HCT116 (cell line): ENCODE data around the gene RIF1. TPM values are rescaled to one million over a fixed set of nuclear protein-coding genes. Genes with fewer than 3 reads are reported as not detected.

Source experiments
- ATAC-seq: fragments of 200-7000 bp; cut with Tn5 transposase; 2 replicates; pipeline ENCODE4 v1.9.1; 2020; ENCODE audit warnings: mild to moderate bottlenecking, moderate library complexity
- BruUV-seq: library from RNA; stranded (reverse); fragments of 400-500 nt; replicated peaks from 2 replicates; lab custom pipeline; 2021; lab: Mats Ljungman, UMichigan
- CTCF ChIA-PET: fragments of 300-600 bp; sonication (Branson Sonifier 250); formaldehyde crosslinking; loops from one replicate; lab custom pipeline; 2021; ENCODE audit warnings: antibody characterized with exemption; lab: Charles Lee
- POLR2A ChIA-PET: fragments of 300-600, 350-600 bp; sonication (Branson Sonifier 250); formaldehyde crosslinking; loops from one replicate; lab custom pipeline; 2021; ENCODE audit warnings: antibody characterized with exemption; lab: Charles Lee
- RAD21 ChIA-PET, 2 experiments: fragments of 300-600 bp; sonication (Branson Sonifier 250); formaldehyde crosslinking; loops; one replicate each; lab custom pipeline; 2023; ENCODE audit warnings: low total read pairs in 2 of 2; ENCODE audit not compliant: uncharacterized antibody in 2 of 2, unreplicated experiment in 2 of 2, low non-redundant PET in 1 of 2; lab: Charles Lee
- DNase-seq: peaks from one replicate; pipeline ENCODE4 v3.0.0-alpha.2; 2010; ENCODE audit warnings: low read depth, low spot score
- H2AFZ ChIP-seq: fragments of 200-600 bp; shearing (Covaris generic), sonication (generic); 2 replicates; pipeline ENCODE4 v1.6.1; 2017; ENCODE audit warnings: low read depth, mixed run types, mixed read lengths, antibody characterized with exemption, low read length; ENCODE audit not compliant: poor library complexity, severe bottlenecking
- H3K27ac ChIP-seq: 2 replicates; pipeline ENCODE4 v1.5.1; 2012; ENCODE audit warnings: low read depth, low read length
- H3K27me3 ChIP-seq: fragments of 200-600 bp; sonication (generic); 2 replicates; pipeline ENCODE4 v1.6.1; 2016; ENCODE audit warnings: mixed run types, low read length, mixed read lengths; ENCODE audit not compliant: insufficient read depth
- H3K36me3 ChIP-seq, 2 experiments: fragments of 200-500 bp in 1 of 2; fragments of 200-600 bp in 1 of 2; sonication (Bioruptor generic) in 1 of 2; sonication (generic) in 1 of 2; 2 replicates each; pipeline versions ENCODE4 v1.5.1 to v1.6.1; 2014 to 2016; ENCODE audit warnings: low read length in 2 of 2, inconsistent platforms in 1 of 2, mixed read lengths in 1 of 2, mixed run types in 1 of 2; ENCODE audit not compliant: insufficient read depth in 2 of 2, control insufficient read depth in 1 of 2
- H3K4me1 ChIP-seq, 2 experiments: fragments of 200-600 bp in 1 of 2; sonication (generic) in 1 of 2; 2 replicates each; pipeline versions ENCODE4 v1.5.1 to v1.6.1; 2012 to 2017; ENCODE audit warnings: low read length in 2 of 2, inconsistent platforms in 1 of 2, mild to moderate bottlenecking in 1 of 2, mixed read lengths in 1 of 2, mixed run types in 1 of 2, moderate library complexity in 1 of 2; ENCODE audit not compliant: insufficient read depth in 2 of 2, control insufficient read depth in 1 of 2
- H3K4me2 ChIP-seq: fragments of 200-600 bp; sonication (generic); 2 replicates; pipeline ENCODE4 v1.6.1; 2017; ENCODE audit warnings: mixed run types, low read length, mixed read lengths
- H3K4me3 ChIP-seq, 2 experiments: fragments of 200-600 bp in 1 of 2; sonication (generic) in 1 of 2; replicated peaks in 1 of 2; 2 replicates each; pipeline ENCODE4 v1.5.1; 2011 to 2016; ENCODE audit warnings: low read length in 2 of 2, control low read depth in 1 of 2, low read depth in 1 of 2, mild to moderate bottlenecking in 1 of 2, mixed read lengths in 1 of 2, mixed run types in 1 of 2
- H3K79me2 ChIP-seq: fragments of 200-600 bp; sonication (generic); 2 replicates; pipeline ENCODE4 v1.6.1; 2017; ENCODE audit warnings: mild to moderate bottlenecking, mixed run types, low read length, moderate library complexity, mixed read lengths; ENCODE audit not compliant: insufficient read depth
- H3K9ac ChIP-seq: fragments of 200-600 bp; sonication (generic); 2 replicates; pipeline ENCODE4 v1.6.1; 2016; ENCODE audit warnings: low read length, mixed read lengths
- H3K9me2 ChIP-seq: fragments of 200-600 bp; sonication (generic), shearing (Covaris generic); 2 replicates; pipeline ENCODE4 v1.6.1; 2017; ENCODE audit warnings: mixed run types, mild to moderate bottlenecking, moderate library complexity; ENCODE audit not compliant: insufficient read depth
- H3K9me3 ChIP-seq, 2 experiments: fragments of 200-500 bp in 1 of 2; fragments of 200-600 bp in 1 of 2; sonication (Bioruptor generic) in 1 of 2; sonication (generic) in 1 of 2; 2 replicates each; pipeline ENCODE4 v1.6.1; 2014 to 2017; ENCODE audit warnings: low read length in 2 of 2, mixed read lengths in 2 of 2, inconsistent platforms in 1 of 2, low read depth in 1 of 2, mild to moderate bottlenecking in 1 of 2, mixed run types in 1 of 2, moderate library complexity in 1 of 2; ENCODE audit not compliant: control insufficient read depth in 1 of 2, insufficient read depth in 1 of 2
- H4K20me1 ChIP-seq: fragments of 200-600 bp; sonication (generic), shearing (Covaris generic); 2 replicates; pipeline ENCODE4 v1.6.1; 2017; ENCODE audit warnings: mixed run types, mild to moderate bottlenecking, moderate library complexity; ENCODE audit not compliant: insufficient read depth
- ATF3 ChIP-seq: IDR thresholded peaks from 2 replicates; pipeline ENCODE4 v1.6.1; 2012
- CBX3 ChIP-seq: IDR thresholded peaks from 2 replicates; pipeline ENCODE4 v1.6.1; 2012; ENCODE audit warnings: low read depth
- CEBPB ChIP-seq: IDR thresholded peaks from 2 replicates; pipeline ENCODE4 v1.6.1; 2012; ENCODE audit warnings: low read depth
- EGR1 ChIP-seq: IDR thresholded peaks from 2 replicates; pipeline ENCODE4 v1.6.1; 2012; ENCODE audit warnings: low read depth
- ELF1 ChIP-seq: IDR thresholded peaks from 2 replicates; pipeline ENCODE4 v1.6.1; 2012; ENCODE audit warnings: low read depth, borderline replicate concordance
- EZH2 ChIP-seq: fragments of 200-600 bp; sonication (generic); IDR thresholded peaks from 2 replicates; pipeline ENCODE4 v1.6.1; 2017; ENCODE audit warnings: antibody characterized with exemption, mixed run types
- EZH2phosphoT487 ChIP-seq: fragments of 200-600 bp; IDR thresholded peaks from 2 replicates; pipeline ENCODE4 v1.6.1; 2018; ENCODE audit warnings: antibody characterized with exemption, borderline replicate concordance
- FOSL1 ChIP-seq: IDR thresholded peaks from 2 replicates; pipeline ENCODE4 v1.6.1; 2012; ENCODE audit warnings: low read depth
- JUND ChIP-seq: IDR thresholded peaks from 2 replicates; pipeline ENCODE4 v1.6.1; 2012
- POLR2A ChIP-seq: IDR thresholded peaks from 2 replicates; pipeline ENCODE4 v1.7.0; 2011; ENCODE audit warnings: borderline replicate concordance; ENCODE audit not compliant: insufficient read depth, insufficient read length; ENCODE audit errors: extremely low read depth
- POLR2AphosphoS5 ChIP-seq: IDR thresholded peaks from 2 replicates; pipeline ENCODE4 v1.6.1; 2011; ENCODE audit warnings: mild to moderate bottlenecking, low read depth, low read length, moderate library complexity
- RAD21 ChIP-seq: IDR thresholded peaks from 2 replicates; pipeline ENCODE4 v1.6.1; 2012; ENCODE audit warnings: low read depth, mild to moderate bottlenecking
- REST ChIP-seq: IDR thresholded peaks from 2 replicates; pipeline ENCODE4 v1.6.1; 2012; ENCODE audit warnings: low read depth
- SP1 ChIP-seq: IDR thresholded peaks from 2 replicates; pipeline ENCODE4 v1.6.1; 2012; ENCODE audit warnings: low read depth
- TCF7L2 ChIP-seq: IDR thresholded peaks from 2 replicates; pipeline ENCODE4 v1.7.0; 2011; ENCODE audit warnings: borderline replicate concordance, inconsistent platforms; ENCODE audit not compliant: insufficient read depth, insufficient read length; ENCODE audit errors: extremely low read depth
- YY1 ChIP-seq: IDR thresholded peaks from 2 replicates; pipeline ENCODE4 v1.6.1; 2011; ENCODE audit warnings: low read length, low read depth, moderate library complexity, mild to moderate bottlenecking; ENCODE audit not compliant: insufficient replicate concordance; ENCODE audit errors: extremely low read depth
- ZBTB33 ChIP-seq: IDR thresholded peaks from 2 replicates; pipeline ENCODE4 v1.6.1; 2011; ENCODE audit warnings: mild to moderate bottlenecking, low read length, moderate library complexity; ENCODE audit not compliant: insufficient replicate concordance; ENCODE audit errors: extremely low read depth
- ZFX ChIP-seq: fragments of 450-650 bp; IDR thresholded peaks from 2 replicates; pipeline ENCODE4 v1.6.1; 2017
- ZNF274 ChIP-seq: fragments of 200-500 bp; sonication (Bioruptor generic); IDR thresholded peaks from 2 replicates; pipeline ENCODE4 v1.6.1; 2014; ENCODE audit warnings: mild to moderate bottlenecking, low read depth, low read length, inconsistent platforms
- intact Hi-C: fragments of 100-400 bp; cut with micrococcal nuclease; formaldehyde crosslinking; loops from 2 replicates; pipeline ENCODE4 v1.10.0; 2022
- total RNA-seq: library from RNA; stranded (reverse); gene quantifications from one replicate; pipeline ENCODE4 v1.2.1, GENCODE V29; 2021; ENCODE audit not compliant: unreplicated experiment

Gene RIF1
- total RNA-seq, 1 experiment from 2014 or later: 48.0 TPM

GRCh38 chr2:151523850-151524249, 114.1 kb downstream of the RIF1 start:
- intact Hi-C loops: no loop called here
- H3K27me3 ChIP-seq: no peaks in the 10 kb centered on the region
- no peak overlapping the region for H3K27ac ChIP-seq
- H3K36me3 ChIP-seq: no peaks in the 10 kb centered on the region
- H3K79me2 ChIP-seq: no peaks in the 10 kb centered on the region
- POLR2A ChIA-PET: no interaction called here
- no peaks in the 10 kb centered on the region for H4K20me1 ChIP-seq
- no peak overlapping the region for H3K4me2 ChIP-seq
- H3K4me3 ChIP-seq: no peak overlapping the region
- no TSS peak for BruUV-seq
- H3K4me1 ChIP-seq: no peaks in the 10 kb centered on the region
- no peak overlapping the region for H3K9ac ChIP-seq
- ATAC-seq (no peak), DNase-seq (no peak)
- TF ChIP-seq YY1: no peak
- no peak for TF ChIP-seq CBX3
- TF ChIP-seq RAD21: no peak
- no peak for TF ChIP-seq ZBTB33
- TF ChIP-seq TCF7L2: no peak
- no peak for TF ChIP-seq POLR2A
- no peak for TF ChIP-seq ZNF274
- no peak for TF ChIP-seq SP1
- TF ChIP-seq POLR2AphosphoS5: no peak
- no peak for TF ChIP-seq REST
- TF ChIP-seq EGR1: no peak
- TF ChIP-seq CEBPB: no peak
- no peak for TF ChIP-seq JUND
- TF ChIP-seq FOSL1: no peak
- no peak for TF ChIP-seq EZH2phosphoT487
- TF ChIP-seq ZFX: no peak
- no peak for TF ChIP-seq ATF3
- TF ChIP-seq EZH2: no peak
- no peak for TF ChIP-seq ELF1
- no peak overlapping the region for H2AFZ ChIP-seq
- RAD21 ChIA-PET: no interaction called here
- H3K9me2 ChIP-seq: no peaks in the 10 kb centered on the region
- H3K9me3 ChIP-seq: no peaks in the 10 kb centered on the region
- CTCF ChIA-PET: no interaction called here
